ENCODE results near the gene DDC. TPM values are rescaled to one million over a fixed set of nuclear protein-coding genes. Genes with fewer than 3 reads are reported as not detected.

The DDC gene
- total and polyA plus RNA-seq, 4 donors, result 27.2 to 74.9 (median 58.6) TPM

DNA sequence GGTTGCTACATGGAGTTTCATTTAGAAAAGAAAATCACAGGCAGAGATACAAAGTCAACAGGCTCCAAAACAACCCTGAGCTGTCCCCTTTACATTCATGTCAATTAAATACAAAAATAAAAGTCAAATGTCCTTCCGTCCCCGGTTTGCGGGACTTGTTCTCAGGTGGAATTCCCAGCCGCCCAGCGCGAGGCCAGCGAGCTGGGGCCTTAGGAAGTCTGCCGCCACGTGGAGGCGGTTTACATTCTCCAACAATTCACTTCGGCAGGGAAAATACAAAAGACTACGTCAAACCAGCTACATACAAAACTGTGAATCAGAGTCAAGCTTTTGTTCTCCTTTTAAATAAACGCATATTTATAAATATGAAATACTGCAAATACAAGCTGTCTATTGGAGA lies 25.3 kb upstream of the DDC start (continued):
- TF ChIP-seq, protein P1, sequence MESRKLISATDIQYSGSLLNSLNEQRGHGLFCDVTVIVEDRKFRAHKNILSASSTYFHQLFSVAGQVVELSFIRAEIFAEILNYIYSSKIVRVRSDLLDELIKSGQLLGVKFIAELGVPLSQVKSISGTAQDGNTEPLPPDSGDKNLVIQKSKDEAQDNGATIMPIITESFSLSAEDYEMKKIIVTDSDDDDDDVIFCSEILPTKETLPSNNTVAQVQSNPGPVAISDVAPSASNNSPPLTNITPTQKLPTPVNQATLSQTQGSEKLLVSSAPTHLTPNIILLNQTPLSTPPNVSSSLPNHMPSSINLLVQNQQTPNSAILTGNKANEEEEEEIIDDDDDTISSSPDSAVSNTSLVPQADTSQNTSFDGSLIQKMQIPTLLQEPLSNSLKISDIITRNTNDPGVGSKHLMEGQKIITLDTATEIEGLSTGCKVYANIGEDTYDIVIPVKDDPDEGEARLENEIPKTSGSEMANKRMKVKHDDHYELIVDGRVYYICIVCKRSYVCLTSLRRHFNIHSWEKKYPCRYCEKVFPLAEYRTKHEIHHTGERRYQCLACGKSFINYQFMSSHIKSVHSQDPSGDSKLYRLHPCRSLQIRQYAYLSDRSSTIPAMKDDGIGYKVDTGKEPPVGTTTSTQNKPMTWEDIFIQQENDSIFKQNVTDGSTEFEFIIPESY (IDR thresholded peaks at IDR 0.05), result no peak
- no peak for TF ChIP-seq HNF4A (conservative IDR thresholded peaks at IDR 0.05)

DNA sequence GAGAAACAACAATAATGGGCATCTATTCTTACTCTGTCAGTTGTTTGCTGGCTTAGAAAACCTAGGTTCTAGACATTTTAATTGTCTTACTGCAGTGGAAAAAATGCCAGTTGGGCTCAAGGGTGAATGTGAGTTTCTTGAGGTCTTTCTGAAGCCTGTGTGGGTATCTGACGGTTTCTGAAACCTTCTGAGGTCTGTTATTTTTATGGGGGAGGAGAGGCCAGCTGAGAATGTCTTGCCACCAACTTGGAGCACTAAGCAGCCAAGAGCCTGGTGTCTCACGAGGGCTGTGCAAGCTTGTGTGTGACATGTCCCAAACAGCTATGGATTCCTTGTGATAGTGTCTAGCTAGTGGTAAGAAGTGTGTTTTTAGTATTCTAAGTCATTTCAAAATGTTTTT lies 24.2 kb upstream of the DDC start:
- Histone ChIP-seq H3K9me3 (ENCODE audit: control insufficient read depth in 4 of 4, low read length in 3 of 4) (peaks cover 0 to under 1% (median 0%) of the 10 kb centered on the region in 4 donors), H3K4me3 (ENCODE audit: low read depth in 1 of 3, low read length in 3 of 3) (no peak overlapping the region), H3K4me1 (ENCODE audit: control insufficient read depth in 4 of 4, insufficient read depth in 4 of 4, low read length in 3 of 4) (no peaks in the 10 kb centered on the region), H3K9ac (ENCODE audit: low read depth in 1 of 2, low read length in 2 of 2) (no peak overlapping the region), H3K36me3 (ENCODE audit: control insufficient read depth in 4 of 4, insufficient read depth in 3 of 4, low read depth in 1 of 4, low read length in 3 of 4) (peaks cover 0 to 17% (median 12%) of the 10 kb centered on the region in 4 donors), H3K27ac (ENCODE audit: low read depth in 1 of 2, low read length in 2 of 2) (no peak overlapping the region), H3K27me3 (ENCODE audit: control insufficient read depth in 4 of 4, insufficient read depth in 4 of 4, low read length in 3 of 4) (no peaks in the 10 kb centered on the region)
- TF ChIP-seq HNF4A (conservative IDR thresholded peaks at IDR 0.05) (no peak), RXRA (IDR thresholded peaks at IDR 0.05) (no peak), RAD21 (IDR thresholded peaks at IDR 0.05) (no peak), EGR1 (IDR thresholded peaks at IDR 0.05; ENCODE audit: low read depth in 2 of 2) (no peak), HNF4G (IDR thresholded peaks at IDR 0.05) (no peak), JUND (IDR thresholded peaks at IDR 0.05) (no peak), YY1 (IDR thresholded peaks at IDR 0.05) (no peak), FOXA1 (IDR thresholded peaks at IDR 0.05) (no peak), FOXA2 (IDR thresholded peaks at IDR 0.05) (no peak), TAF1 (conservative IDR thresholded peaks at IDR 0.05) (no peak), NR2F2 (IDR thresholded peaks at IDR 0.05) (no peak)
- TF ChIP-seq, protein P2, sequence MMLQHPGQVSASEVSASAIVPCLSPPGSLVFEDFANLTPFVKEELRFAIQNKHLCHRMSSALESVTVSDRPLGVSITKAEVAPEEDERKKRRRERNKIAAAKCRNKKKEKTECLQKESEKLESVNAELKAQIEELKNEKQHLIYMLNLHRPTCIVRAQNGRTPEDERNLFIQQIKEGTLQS (IDR thresholded peaks at IDR 0.05), result no peak
- TF ChIP-seq, protein P3, sequence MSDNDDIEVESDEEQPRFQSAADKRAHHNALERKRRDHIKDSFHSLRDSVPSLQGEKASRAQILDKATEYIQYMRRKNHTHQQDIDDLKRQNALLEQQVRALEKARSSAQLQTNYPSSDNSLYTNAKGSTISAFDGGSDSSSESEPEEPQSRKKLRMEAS (IDR thresholded peaks at IDR 0.05), result no peak
- TF ChIP-seq, protein P4, sequence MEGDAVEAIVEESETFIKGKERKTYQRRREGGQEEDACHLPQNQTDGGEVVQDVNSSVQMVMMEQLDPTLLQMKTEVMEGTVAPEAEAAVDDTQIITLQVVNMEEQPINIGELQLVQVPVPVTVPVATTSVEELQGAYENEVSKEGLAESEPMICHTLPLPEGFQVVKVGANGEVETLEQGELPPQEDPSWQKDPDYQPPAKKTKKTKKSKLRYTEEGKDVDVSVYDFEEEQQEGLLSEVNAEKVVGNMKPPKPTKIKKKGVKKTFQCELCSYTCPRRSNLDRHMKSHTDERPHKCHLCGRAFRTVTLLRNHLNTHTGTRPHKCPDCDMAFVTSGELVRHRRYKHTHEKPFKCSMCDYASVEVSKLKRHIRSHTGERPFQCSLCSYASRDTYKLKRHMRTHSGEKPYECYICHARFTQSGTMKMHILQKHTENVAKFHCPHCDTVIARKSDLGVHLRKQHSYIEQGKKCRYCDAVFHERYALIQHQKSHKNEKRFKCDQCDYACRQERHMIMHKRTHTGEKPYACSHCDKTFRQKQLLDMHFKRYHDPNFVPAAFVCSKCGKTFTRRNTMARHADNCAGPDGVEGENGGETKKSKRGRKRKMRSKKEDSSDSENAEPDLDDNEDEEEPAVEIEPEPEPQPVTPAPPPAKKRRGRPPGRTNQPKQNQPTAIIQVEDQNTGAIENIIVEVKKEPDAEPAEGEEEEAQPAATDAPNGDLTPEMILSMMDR (IDR thresholded peaks at IDR 0.05; ENCODE audit: low read depth, low read length, missing input control), result no peak
- TF ChIP-seq, protein P5, sequence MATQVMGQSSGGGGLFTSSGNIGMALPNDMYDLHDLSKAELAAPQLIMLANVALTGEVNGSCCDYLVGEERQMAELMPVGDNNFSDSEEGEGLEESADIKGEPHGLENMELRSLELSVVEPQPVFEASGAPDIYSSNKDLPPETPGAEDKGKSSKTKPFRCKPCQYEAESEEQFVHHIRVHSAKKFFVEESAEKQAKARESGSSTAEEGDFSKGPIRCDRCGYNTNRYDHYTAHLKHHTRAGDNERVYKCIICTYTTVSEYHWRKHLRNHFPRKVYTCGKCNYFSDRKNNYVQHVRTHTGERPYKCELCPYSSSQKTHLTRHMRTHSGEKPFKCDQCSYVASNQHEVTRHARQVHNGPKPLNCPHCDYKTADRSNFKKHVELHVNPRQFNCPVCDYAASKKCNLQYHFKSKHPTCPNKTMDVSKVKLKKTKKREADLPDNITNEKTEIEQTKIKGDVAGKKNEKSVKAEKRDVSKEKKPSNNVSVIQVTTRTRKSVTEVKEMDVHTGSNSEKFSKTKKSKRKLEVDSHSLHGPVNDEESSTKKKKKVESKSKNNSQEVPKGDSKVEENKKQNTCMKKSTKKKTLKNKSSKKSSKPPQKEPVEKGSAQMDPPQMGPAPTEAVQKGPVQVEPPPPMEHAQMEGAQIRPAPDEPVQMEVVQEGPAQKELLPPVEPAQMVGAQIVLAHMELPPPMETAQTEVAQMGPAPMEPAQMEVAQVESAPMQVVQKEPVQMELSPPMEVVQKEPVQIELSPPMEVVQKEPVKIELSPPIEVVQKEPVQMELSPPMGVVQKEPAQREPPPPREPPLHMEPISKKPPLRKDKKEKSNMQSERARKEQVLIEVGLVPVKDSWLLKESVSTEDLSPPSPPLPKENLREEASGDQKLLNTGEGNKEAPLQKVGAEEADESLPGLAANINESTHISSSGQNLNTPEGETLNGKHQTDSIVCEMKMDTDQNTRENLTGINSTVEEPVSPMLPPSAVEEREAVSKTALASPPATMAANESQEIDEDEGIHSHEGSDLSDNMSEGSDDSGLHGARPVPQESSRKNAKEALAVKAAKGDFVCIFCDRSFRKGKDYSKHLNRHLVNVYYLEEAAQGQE (IDR thresholded peaks at IDR 0.05), result no peak
- 86% methylated on average over 2 of the region's 2 CpGs for WGBS
- no peak for DNase-seq (ENCODE audit: low spot score)
